Activated T-cell treated with anti-CD3 and anti-CD28 coated beads, Interleukin-2, amount 50 U/mL, for 4 hours (primary cell): ENCODE data around the gene HMOX2. TPM values are rescaled to one million over a fixed set of nuclear protein-coding genes. Genes with fewer than 3 reads are reported as not detected.
A peak's percentile ranks its signal among the peaks of the same experiment; 100 is the strongest.

Source experiments
- ATAC-seq, 2 donors: fragments of 200-7000 bp; cut with Tn5 transposase; one replicate each; pipeline ENCODE4 v1.10.0; 2021
- DNase-seq: peaks from one replicate; pipeline ENCODE4 v3.0.0-alpha.2; 2020
- H3K27me3 Mint-ChIP-seq: one replicate; pipeline ENCODE4 v1.8.0; 2021; ENCODE audit warnings: low read depth, mixed read lengths
- H3K36me3 Mint-ChIP-seq: one replicate; pipeline ENCODE4 v1.8.0; 2022; ENCODE audit warnings: mixed read lengths; ENCODE audit not compliant: insufficient read depth
- H3K4me1 Mint-ChIP-seq: one replicate; pipeline ENCODE4 v1.8.0; 2021; ENCODE audit warnings: low read depth, mixed read lengths
- H3K4me3 Mint-ChIP-seq: one replicate; pipeline ENCODE4 v1.8.0; 2021; ENCODE audit warnings: mild to moderate bottlenecking, moderate library complexity, mixed read lengths
- H3K9me3 Mint-ChIP-seq: one replicate; pipeline ENCODE4 v1.8.0; 2021; ENCODE audit warnings: mixed read lengths
- total RNA-seq, 3 donors: library from RNA; stranded (reverse); gene quantifications; one replicate each; pipeline ENCODE4 v1.2.1, GENCODE V29; 2021

Gene HMOX2
- total RNA-seq = 10 to 100 TPM; 79.9 to 85.3 (median 83.1) TPM

- H3K36me3 Mint-ChIP-seq = peaks cover 3% of the 10 kb centered on the region
- peak within 1 kb of the TSS; percentile 90 for H3K4me3 Mint-ChIP-seq
- no peaks in the 10 kb centered on the region for H3K9me3 Mint-ChIP-seq
- ATAC-seq (peak; percentile 86 to 89), DNase-seq (peak; percentile 94)
- H3K4me1 Mint-ChIP-seq = peaks cover 35% of the 10 kb centered on the region
- no peaks in the 10 kb centered on the region for H3K27me3 Mint-ChIP-seq
Observed at GRCh38 chr16:4475880-4476788, at the start of gene HMOX2. HMOX2 (plus strand) TSS chr16:4476398; CDS start chr16:4505525, 29,127 bp downstream.

GRCh38 chr16:4426722-4427372, 49.4 kb upstream of the HMOX2 start:
- Mint-ChIP-seq H3K27me3 (no peaks in the 10 kb centered on the region), H3K9me3 (no peaks in the 10 kb centered on the region), H3K4me1 (peaks cover 22% of the 10 kb centered on the region), H3K36me3 (peaks cover 14% of the 10 kb centered on the region), H3K4me3 (peak overlapping the region; percentile 97)
- ATAC-seq (no peak), DNase-seq (no peak)

GRCh38 chr16:4428500-4428899, 47.7 kb upstream of the HMOX2 start:
- H3K9me3 Mint-ChIP-seq = no peaks in the 10 kb centered on the region
- no peak for DNase-seq
- peaks cover 24% of the 10 kb centered on the region for H3K4me1 Mint-ChIP-seq
- H3K36me3 Mint-ChIP-seq = peaks cover 17% of the 10 kb centered on the region
- peak overlapping the region; percentile 58 for H3K4me3 Mint-ChIP-seq
- no peaks in the 10 kb centered on the region for H3K27me3 Mint-ChIP-seq
- no peak for ATAC-seq

- H3K4me3 Mint-ChIP-seq = no peak overlapping the region
- H3K36me3 Mint-ChIP-seq = peaks cover 28% of the 10 kb centered on the region
- H3K9me3 Mint-ChIP-seq = no peaks in the 10 kb centered on the region
- ATAC-seq = no peak
- DNase-seq = no peak
- no peaks in the 10 kb centered on the region for H3K27me3 Mint-ChIP-seq
- H3K4me1 Mint-ChIP-seq = peaks cover 22% of the 10 kb centered on the region
Observed at GRCh38 chr16:4431023-4431422, 45.2 kb upstream of the HMOX2 start.

- no peak for ATAC-seq
- Mint-ChIP-seq H3K36me3 (peaks cover 34% of the 10 kb centered on the region), H3K4me3 (no peak overlapping the region), H3K27me3 (no peaks in the 10 kb centered on the region), H3K4me1 (peaks cover 9% of the 10 kb centered on the region), H3K9me3 (no peaks in the 10 kb centered on the region)
- DNase-seq = no peak
Observed at GRCh38 chr16:4433228-4433627, 43.0 kb upstream of the HMOX2 start.

- ATAC-seq = no peak
- no peak for DNase-seq
- no peaks in the 10 kb centered on the region for H3K27me3 Mint-ChIP-seq
- H3K4me3 Mint-ChIP-seq = no peak overlapping the region
- H3K9me3 Mint-ChIP-seq = no peaks in the 10 kb centered on the region
- H3K36me3 Mint-ChIP-seq = peaks cover 30% of the 10 kb centered on the region
- peaks cover 5% of the 10 kb centered on the region for H3K4me1 Mint-ChIP-seq
Observed at GRCh38 chr16:4433914-4434787, 42.0 kb upstream of the HMOX2 start.

GRCh38 chr16:4435337-4436067, 40.7 kb upstream of the HMOX2 start:
- Mint-ChIP-seq H3K4me3 (no peak overlapping the region), H3K4me1 (peaks cover 10% of the 10 kb centered on the region), H3K36me3 (peaks cover 28% of the 10 kb centered on the region), H3K27me3 (no peaks in the 10 kb centered on the region), H3K9me3 (no peaks in the 10 kb centered on the region)
- DNase-seq (no peak), ATAC-seq (no peak)

- ATAC-seq = no peak
- peaks cover 37% of the 10 kb centered on the region for H3K36me3 Mint-ChIP-seq
- no peaks in the 10 kb centered on the region for H3K27me3 Mint-ChIP-seq
- DNase-seq = no peak
- no peak overlapping the region for H3K4me3 Mint-ChIP-seq
- H3K4me1 Mint-ChIP-seq = peaks cover 10% of the 10 kb centered on the region
- H3K9me3 Mint-ChIP-seq = no peaks in the 10 kb centered on the region
Observed at GRCh38 chr16:4437366-4437765, 38.8 kb upstream of the HMOX2 start.

GRCh38 chr16:4442371-4442770, 33.8 kb upstream of the HMOX2 start:
- Mint-ChIP-seq H3K4me3 (no peak overlapping the region), H3K4me1 (peaks cover 5% of the 10 kb centered on the region), H3K27me3 (no peaks in the 10 kb centered on the region), H3K9me3 (no peaks in the 10 kb centered on the region), H3K36me3 (peaks cover 41% of the 10 kb centered on the region)
- no peak for ATAC-seq
- no peak for DNase-seq

GRCh38 chr16:4443271-4443670, 32.9 kb upstream of the HMOX2 start:
- no peaks in the 10 kb centered on the region for H3K9me3 Mint-ChIP-seq
- H3K27me3 Mint-ChIP-seq = no peaks in the 10 kb centered on the region
- H3K4me1 Mint-ChIP-seq = peaks cover 5% of the 10 kb centered on the region
- peaks cover 40% of the 10 kb centered on the region for H3K36me3 Mint-ChIP-seq
- DNase-seq (no peak), ATAC-seq (no peak)
- no peak overlapping the region for H3K4me3 Mint-ChIP-seq

- ATAC-seq (no peak), DNase-seq (no peak)
- peaks cover 40% of the 10 kb centered on the region for H3K36me3 Mint-ChIP-seq
- H3K27me3 Mint-ChIP-seq = no peaks in the 10 kb centered on the region
- no peak overlapping the region for H3K4me3 Mint-ChIP-seq
- no peaks in the 10 kb centered on the region for H3K9me3 Mint-ChIP-seq
- peaks cover 5% of the 10 kb centered on the region for H3K4me1 Mint-ChIP-seq
Observed at GRCh38 chr16:4443986-4444385, 32.2 kb upstream of the HMOX2 start.

GRCh38 chr16:4450430-4450829, 25.8 kb upstream of the HMOX2 start:
- ATAC-seq = no peak
- Mint-ChIP-seq H3K36me3 (peaks cover 26% of the 10 kb centered on the region), H3K4me1 (no peaks in the 10 kb centered on the region), H3K4me3 (no peak overlapping the region), H3K9me3 (no peaks in the 10 kb centered on the region), H3K27me3 (no peaks in the 10 kb centered on the region)
- no peak for DNase-seq

GRCh38 chr16:4450931-4451519, 25.2 kb upstream of the HMOX2 start:
- no peaks in the 10 kb centered on the region for H3K27me3 Mint-ChIP-seq
- no peak for DNase-seq
- H3K4me1 Mint-ChIP-seq = no peaks in the 10 kb centered on the region
- H3K4me3 Mint-ChIP-seq = no peak overlapping the region
- ATAC-seq = no peak
- no peaks in the 10 kb centered on the region for H3K9me3 Mint-ChIP-seq
- H3K36me3 Mint-ChIP-seq = peaks cover 29% of the 10 kb centered on the region
